Ishikawa (cell line): ENCODE data around the gene PRPF6.

Source experiments
- CEBPB ChIP-seq: IDR thresholded peaks from 2 replicates; pipeline ENCODE4 v1.6.1; 2012
- CREB1 ChIP-seq: IDR thresholded peaks from 2 replicates; pipeline ENCODE4 v1.6.1; 2012; ENCODE audit warnings: low read depth
- EGR1 ChIP-seq: IDR thresholded peaks from 2 replicates; pipeline ENCODE4 v1.6.1; 2012
- EP300 ChIP-seq: IDR thresholded peaks from 2 replicates; pipeline ENCODE4 v1.6.1; 2012; ENCODE audit warnings: borderline replicate concordance
- FOXM1 ChIP-seq: IDR thresholded peaks from 2 replicates; pipeline ENCODE4 v1.6.1; 2012; ENCODE audit warnings: low read depth, borderline replicate concordance
- NFIC ChIP-seq: IDR thresholded peaks from 2 replicates; pipeline ENCODE4 v1.6.1; 2012
- RAD21 ChIP-seq: IDR thresholded peaks from 2 replicates; pipeline ENCODE4 v1.6.1; 2012; ENCODE audit warnings: low read depth
- REST ChIP-seq: IDR thresholded peaks from 2 replicates; pipeline ENCODE4 v1.6.1; 2012; ENCODE audit warnings: low read depth, mild to moderate bottlenecking
- TAF1 ChIP-seq: IDR thresholded peaks from 2 replicates; pipeline ENCODE4 v1.6.1; 2012; ENCODE audit warnings: low read depth, mild to moderate bottlenecking
- TCF12 ChIP-seq: IDR thresholded peaks from 2 replicates; pipeline ENCODE4 v1.6.1; 2012; ENCODE audit warnings: low read depth
- TEAD4 ChIP-seq: IDR thresholded peaks from 2 replicates; pipeline ENCODE4 v1.6.1; 2012
- USF1 ChIP-seq: IDR thresholded peaks from 2 replicates; pipeline ENCODE4 v1.6.1; 2012
- YY1 ChIP-seq: IDR thresholded peaks from 2 replicates; pipeline ENCODE4 v1.6.1; 2012; ENCODE audit warnings: low read depth
- ZBTB7A ChIP-seq: IDR thresholded peaks from 2 replicates; pipeline ENCODE4 v1.6.1; 2012; ENCODE audit warnings: low read depth
- TF ChIP-seq, protein P1 (sequence below): IDR thresholded peaks from 2 replicates; pipeline ENCODE4 v1.6.1; 2012

The PRPF6 gene

GRCh38 chr20:64072498-64073063 lies 91.6 kb downstream of the PRPF6 start:
- no peak for TF ChIP-seq EP300
- no peak for TF ChIP-seq CREB1

DNA sequence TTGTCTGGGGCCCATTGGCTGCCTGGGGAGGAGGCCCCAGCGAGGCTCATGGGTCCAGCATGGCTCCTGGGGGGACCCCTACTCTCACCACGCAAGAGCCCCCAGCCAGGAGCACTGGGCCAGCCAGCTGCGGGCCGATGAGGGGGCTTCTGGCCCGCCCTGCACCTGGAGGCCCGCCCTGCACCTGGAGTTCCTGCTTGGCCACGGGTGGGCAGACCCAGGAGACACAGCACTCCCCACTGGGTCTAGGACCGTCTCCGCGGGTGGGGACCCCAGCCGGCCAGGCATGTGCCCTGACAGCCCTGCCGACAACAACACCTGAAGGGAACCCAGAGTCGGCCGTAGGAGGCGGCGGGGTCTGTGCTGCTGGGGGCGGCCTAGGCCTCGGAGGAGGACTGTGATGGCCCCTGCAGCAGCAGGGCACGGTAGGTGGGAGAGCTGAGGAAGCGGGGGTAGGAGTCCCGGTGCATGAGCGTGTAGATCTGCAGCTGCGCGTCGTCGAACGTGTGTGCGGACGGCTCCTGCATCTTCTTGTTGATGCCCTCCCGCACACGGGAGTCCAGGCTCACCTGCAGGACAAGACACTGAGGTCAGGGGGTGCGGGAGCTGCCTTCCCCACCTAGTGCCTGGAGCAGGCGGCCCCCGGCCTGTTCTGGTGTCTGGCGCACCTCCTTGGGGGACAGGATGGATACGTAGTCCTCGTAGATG lies 92.7 kb downstream of the PRPF6 start:
- TF ChIP-seq RAD21, result no peak
- no peak for TF ChIP-seq EGR1
- TF ChIP-seq TAF1, result no peak
- TF ChIP-seq ZBTB7A, result no peak
- TF ChIP-seq YY1, result no peak
- no peak for TF ChIP-seq REST
- TF ChIP-seq NFIC, result no peak
- no peak for TF ChIP-seq CEBPB
- TF ChIP-seq TCF12, result no peak
- TF ChIP-seq, protein P1, sequence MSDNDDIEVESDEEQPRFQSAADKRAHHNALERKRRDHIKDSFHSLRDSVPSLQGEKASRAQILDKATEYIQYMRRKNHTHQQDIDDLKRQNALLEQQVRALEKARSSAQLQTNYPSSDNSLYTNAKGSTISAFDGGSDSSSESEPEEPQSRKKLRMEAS, result no peak
- TF ChIP-seq EP300, result no peak
- TF ChIP-seq TEAD4, result no peak
- TF ChIP-seq USF1, result no peak
- TF ChIP-seq FOXM1, result no peak
- TF ChIP-seq CREB1, result no peak

- TF ChIP-seq EP300 (no peak), YY1 (no peak)
These were observed 93.4 kb downstream of the PRPF6 start for GRCh38 chr20:64074184-64074789.

- no peak for TF ChIP-seq YY1
- TF ChIP-seq EP300, result no peak
- TF ChIP-seq ZBTB7A, result no peak
- no peak for TF ChIP-seq USF1
These were observed 94.0 kb downstream of the PRPF6 start for GRCh38 chr20:64074963-64075362.

DNA sequence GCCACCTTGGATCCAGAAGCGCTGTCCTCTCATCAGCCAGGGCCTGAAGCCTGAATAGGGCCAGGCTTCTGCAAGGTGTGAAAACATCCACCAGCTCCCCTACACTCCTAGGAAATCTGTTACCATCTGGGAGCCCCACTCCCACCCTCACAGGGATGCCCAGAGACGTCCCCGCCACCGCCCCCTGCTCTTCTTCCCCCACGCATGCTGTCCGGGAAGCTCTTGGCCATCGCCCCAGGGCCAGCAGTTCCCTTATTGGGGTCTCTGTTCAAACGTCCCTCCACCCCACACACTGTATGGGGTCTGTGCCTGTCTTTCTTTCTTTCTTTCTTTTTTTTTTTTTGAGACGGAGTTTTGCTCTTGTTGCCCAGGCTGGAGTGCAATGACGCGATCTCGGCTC lies 94.6 kb downstream of the PRPF6 start:
- TF ChIP-seq CREB1, result no peak
- no peak for TF ChIP-seq USF1
- no peak for TF ChIP-seq EP300

- no peak for TF ChIP-seq TEAD4
- TF ChIP-seq FOXM1, result no peak
- no peak for TF ChIP-seq EGR1
- TF ChIP-seq CREB1, result no peak
- no peak for TF ChIP-seq REST
These were observed 95.4 kb downstream of the PRPF6 start for GRCh38 chr20:64076061-64076997.
